GM23248 (cell line): ENCODE data around the gene FZD4.

Source experiments
- EZH2 ChIP-seq: fragments of 200-600 bp; sonication (generic); IDR thresholded peaks from 2 replicates; pipeline ENCODE4 v1.6.1; 2018; ENCODE audit warnings: antibody characterized with exemption, mild to moderate bottlenecking; ENCODE audit not compliant: insufficient read depth, poor library complexity, severe bottlenecking
- EZH2phosphoT487 ChIP-seq: fragments of 200-600 bp; sonication (generic); IDR thresholded peaks from 2 replicates; pipeline ENCODE4 v1.6.1; 2018; ENCODE audit warnings: antibody characterized with exemption, moderate library complexity, mild to moderate bottlenecking, low read depth; ENCODE audit not compliant: insufficient read depth

DNA sequence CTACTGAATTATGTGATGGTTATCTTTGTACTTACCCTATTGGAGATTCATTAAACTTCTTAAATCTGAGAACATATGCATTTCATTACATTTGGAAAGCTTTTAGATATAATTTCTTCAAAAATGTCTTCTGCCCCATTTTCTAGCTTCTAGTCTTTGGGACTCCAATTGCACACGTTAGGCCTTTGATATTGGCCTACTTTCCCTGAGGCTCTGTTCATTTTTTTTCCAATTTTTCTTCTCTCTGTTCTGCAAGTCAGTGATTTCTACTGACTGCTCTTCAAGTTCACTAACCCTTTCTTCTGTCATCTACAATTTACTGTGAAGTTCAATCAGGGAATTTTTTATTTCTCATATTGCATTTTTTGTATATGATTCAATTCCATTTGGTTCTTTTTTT lies 43.0 kb downstream of the FZD4 start:
- TF ChIP-seq EZH2, result no peak
- no peak for TF ChIP-seq EZH2phosphoT487
